Ishikawa (cell line): ENCODE results near the gene NOG.

Experiments
- CEBPB ChIP-seq: IDR thresholded peaks from 2 replicates; pipeline ENCODE4 v1.6.1; 2012
- CREB1 ChIP-seq: IDR thresholded peaks from 2 replicates; pipeline ENCODE4 v1.6.1; 2012; ENCODE audit warnings: low read depth
- EGR1 ChIP-seq: IDR thresholded peaks from 2 replicates; pipeline ENCODE4 v1.6.1; 2012
- EP300 ChIP-seq: IDR thresholded peaks from 2 replicates; pipeline ENCODE4 v1.6.1; 2012; ENCODE audit warnings: borderline replicate concordance
- FOXM1 ChIP-seq: IDR thresholded peaks from 2 replicates; pipeline ENCODE4 v1.6.1; 2012; ENCODE audit warnings: low read depth, borderline replicate concordance
- NFIC ChIP-seq: IDR thresholded peaks from 2 replicates; pipeline ENCODE4 v1.6.1; 2012
- RAD21 ChIP-seq: IDR thresholded peaks from 2 replicates; pipeline ENCODE4 v1.6.1; 2012; ENCODE audit warnings: low read depth
- REST ChIP-seq: IDR thresholded peaks from 2 replicates; pipeline ENCODE4 v1.6.1; 2012; ENCODE audit warnings: low read depth, mild to moderate bottlenecking
- TAF1 ChIP-seq: IDR thresholded peaks from 2 replicates; pipeline ENCODE4 v1.6.1; 2012; ENCODE audit warnings: low read depth, mild to moderate bottlenecking
- TCF12 ChIP-seq: IDR thresholded peaks from 2 replicates; pipeline ENCODE4 v1.6.1; 2012; ENCODE audit warnings: low read depth
- TEAD4 ChIP-seq: IDR thresholded peaks from 2 replicates; pipeline ENCODE4 v1.6.1; 2012
- USF1 ChIP-seq: IDR thresholded peaks from 2 replicates; pipeline ENCODE4 v1.6.1; 2012
- YY1 ChIP-seq: IDR thresholded peaks from 2 replicates; pipeline ENCODE4 v1.6.1; 2012; ENCODE audit warnings: low read depth
- ZBTB7A ChIP-seq: IDR thresholded peaks from 2 replicates; pipeline ENCODE4 v1.6.1; 2012; ENCODE audit warnings: low read depth
- TF ChIP-seq, protein P1 (sequence below): IDR thresholded peaks from 2 replicates; pipeline ENCODE4 v1.6.1; 2012

NOG gene

DNA sequence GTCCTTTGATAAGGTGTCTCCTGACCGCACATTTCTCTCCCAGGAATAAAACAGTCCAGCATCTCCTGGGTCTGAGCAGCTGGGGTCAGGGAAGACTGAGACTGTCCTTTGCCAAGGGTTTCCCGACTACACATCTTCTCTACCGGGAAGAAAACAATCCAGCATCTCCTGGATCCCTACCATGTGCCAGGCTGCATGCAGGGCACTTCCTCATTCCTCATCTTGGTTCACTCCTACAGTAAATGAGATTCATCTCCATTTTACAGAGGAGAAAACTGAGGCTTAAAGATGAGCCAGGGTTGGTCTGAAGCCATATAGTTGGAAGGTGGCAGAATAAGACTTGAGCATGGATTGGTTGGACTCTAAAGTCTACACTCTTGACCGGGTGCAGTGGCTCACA, 36.7 kb downstream of the NOG start:
- no peak for TF ChIP-seq EGR1
- no peak for TF ChIP-seq ZBTB7A
- TF ChIP-seq, protein P1, sequence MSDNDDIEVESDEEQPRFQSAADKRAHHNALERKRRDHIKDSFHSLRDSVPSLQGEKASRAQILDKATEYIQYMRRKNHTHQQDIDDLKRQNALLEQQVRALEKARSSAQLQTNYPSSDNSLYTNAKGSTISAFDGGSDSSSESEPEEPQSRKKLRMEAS = no peak
- TF ChIP-seq NFIC = no peak

DNA sequence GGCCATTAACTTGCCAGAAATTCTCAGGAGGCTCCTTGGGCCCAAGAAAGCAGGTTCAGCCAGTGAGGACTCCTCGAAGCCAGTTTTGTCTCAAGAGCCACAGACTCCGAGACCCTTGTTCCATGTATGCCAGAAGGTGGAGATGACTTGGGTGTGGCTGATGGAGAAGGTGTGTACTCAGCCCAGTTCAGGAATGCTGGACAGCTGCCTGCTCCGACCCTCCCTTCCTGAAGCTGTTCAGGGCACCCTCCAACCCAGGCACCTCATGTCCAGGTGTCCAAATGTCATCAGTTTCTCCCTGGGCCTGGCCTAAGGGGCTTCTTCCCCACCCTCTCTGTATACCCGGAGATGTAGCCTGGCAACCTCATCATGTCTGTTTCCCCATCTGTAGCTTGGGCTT, 40.2 kb downstream of the NOG start:
- TF ChIP-seq RAD21 (no peak), CEBPB (no peak), EP300 (no peak), YY1 (no peak), TEAD4 (no peak), ZBTB7A (no peak), REST (no peak), TAF1 (no peak)
- TF ChIP-seq, protein P1 = no peak

DNA sequence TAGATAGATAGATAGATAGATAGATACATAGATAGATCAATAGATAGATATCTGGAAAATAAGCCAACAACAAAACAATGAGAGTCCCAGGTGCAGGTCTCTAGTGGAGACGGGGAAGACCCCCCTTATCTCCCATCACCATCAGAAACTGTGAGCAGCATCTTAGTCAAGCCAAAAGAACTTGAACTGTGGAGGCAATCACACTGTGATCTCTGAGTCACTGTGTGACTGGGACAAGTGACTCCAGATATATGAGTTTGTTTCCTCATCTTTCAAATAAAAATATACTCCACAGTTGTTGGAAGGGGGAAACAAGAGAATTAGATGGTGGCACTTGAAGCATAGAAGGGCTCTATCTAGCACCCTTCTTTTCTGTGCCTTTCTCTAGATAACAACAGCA, 42.1 kb downstream of the NOG start:
- TF ChIP-seq TEAD4 (no peak), CREB1 (no peak), RAD21 (no peak), ZBTB7A (no peak), FOXM1 (no peak), USF1 (no peak), TAF1 (no peak), EP300 (no peak), YY1 (no peak), CEBPB (no peak), REST (no peak), TCF12 (no peak), NFIC (no peak), EGR1 (no peak)
- TF ChIP-seq, protein P1 = no peak

DNA sequence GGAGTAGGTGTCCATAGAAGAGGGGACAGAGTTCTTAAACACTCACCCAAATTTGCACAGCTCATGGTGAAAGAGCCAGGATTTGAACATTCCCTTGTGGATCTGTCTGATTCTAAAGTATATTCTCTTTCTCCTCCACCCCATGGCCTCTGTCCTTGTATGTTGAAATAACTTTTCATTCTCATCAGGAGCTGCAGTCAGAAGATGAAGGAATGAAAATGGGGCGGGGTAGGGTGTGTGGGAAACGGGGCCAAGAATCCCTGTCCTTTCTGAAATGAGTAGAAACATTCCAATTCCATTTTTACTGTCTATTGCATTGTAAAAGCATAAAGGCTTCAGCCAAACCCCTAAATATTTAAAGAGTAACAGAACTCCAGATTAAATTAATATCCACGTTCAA, 42.8 kb downstream of the NOG start:
- no peak for TF ChIP-seq TEAD4
- TF ChIP-seq ZBTB7A = no peak

- TF ChIP-seq, protein P1 = no peak
- TF ChIP-seq TCF12 (no peak), NFIC (no peak), YY1 (no peak), REST (no peak), EP300 (no peak), RAD21 (no peak), FOXM1 (no peak), TEAD4 (no peak), TAF1 (no peak), USF1 (no peak), CEBPB (no peak), EGR1 (no peak), CREB1 (no peak), ZBTB7A (no peak)
These were observed 43.8 kb downstream of the NOG start for GRCh38 chr17:56637254-56637653.
